ENCODE measurements around the gene KPRP. TPM values are rescaled to one million over a fixed set of nuclear protein-coding genes. Genes with fewer than 3 reads are reported as not detected.

Gene KPRP, protein sequence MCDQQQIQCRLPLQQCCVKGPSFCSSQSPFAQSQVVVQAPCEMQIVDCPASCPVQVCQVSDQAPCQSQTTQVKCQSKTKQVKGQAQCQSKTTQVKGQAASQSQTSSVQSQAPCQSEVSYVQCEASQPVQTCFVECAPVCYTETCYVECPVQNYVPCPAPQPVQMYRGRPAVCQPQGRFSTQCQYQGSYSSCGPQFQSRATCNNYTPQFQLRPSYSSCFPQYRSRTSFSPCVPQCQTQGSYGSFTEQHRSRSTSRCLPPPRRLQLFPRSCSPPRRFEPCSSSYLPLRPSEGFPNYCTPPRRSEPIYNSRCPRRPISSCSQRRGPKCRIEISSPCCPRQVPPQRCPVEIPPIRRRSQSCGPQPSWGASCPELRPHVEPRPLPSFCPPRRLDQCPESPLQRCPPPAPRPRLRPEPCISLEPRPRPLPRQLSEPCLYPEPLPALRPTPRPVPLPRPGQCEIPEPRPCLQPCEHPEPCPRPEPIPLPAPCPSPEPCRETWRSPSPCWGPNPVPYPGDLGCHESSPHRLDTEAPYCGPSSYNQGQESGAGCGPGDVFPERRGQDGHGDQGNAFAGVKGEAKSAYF
- total RNA-seq (not detected), polyA plus RNA-seq (ENCODE audit: insufficient read depth in 1 of 8, insufficient read length in 8 of 8, low replicate concordance in 1 of 8) (not detected)
- long read RNA-seq, donor 1, result 0 reads
- long read RNA-seq, donor 2, result 0 reads
- long read RNA-seq, donor 3, result 0 reads
- long read RNA-seq, donor 4, result 0 reads
- long read RNA-seq, donor 5, result 0 reads
- long read RNA-seq, donor 6, result 0 reads
- long read RNA-seq, donor 7, result 0 reads
- long read RNA-seq, donor 8, result 0 reads
- long read RNA-seq, donor 9, result 0 reads
- long read RNA-seq, donor 10, result 0 reads
- long read RNA-seq, donor 11, result 0 reads

DNA sequence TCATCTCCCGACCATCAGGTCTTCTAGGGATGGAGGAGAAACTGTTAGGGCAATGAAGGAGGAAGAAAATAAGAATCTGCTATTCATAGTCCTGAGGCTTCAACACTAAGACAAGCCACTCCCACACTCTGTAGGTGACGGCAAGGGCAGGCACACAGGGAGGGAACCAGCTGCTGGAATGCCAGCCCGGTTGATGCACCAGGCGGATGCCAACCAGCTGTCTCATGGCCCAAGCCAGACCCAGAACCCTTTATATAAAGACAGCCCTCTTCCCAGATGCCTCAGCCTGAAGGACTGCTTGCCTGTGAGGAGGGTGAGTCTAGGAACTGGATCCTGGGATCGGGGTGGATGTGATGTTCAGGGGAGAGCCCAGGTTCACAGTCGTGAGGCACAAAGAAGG is at the start of gene KPRP:
TSS of gene KPRP (plus strand) at position 279 of the 400 bp plus-strand sequence. CDS start 1,564 bp downstream, outside the sequence.
- no peak within 1 kb of the TSS for H3K4me3 ChIP-seq (ENCODE audit: low read length)
- WGBS (ENCODE audit: insufficient coverage), result 64% methylated on average over 3 of the region's 6 CpGs
- DNase-seq, result no peak

GRCh38 chr1:152718238-152718637 is 39.6 kb upstream of the KPRP start:
- H3K4me3 ChIP-seq (ENCODE audit: low read length), result no peak overlapping the region
- DNase-seq, result no peak

More for the DNA sequence above, at the start of gene KPRP:
- H3K27ac ChIP-seq (ENCODE audit: low read length), result no peak within 1 kb of the TSS
- H3K27me3 ChIP-seq (ENCODE audit: control insufficient read depth, insufficient read depth, low read length), result no peaks in the 10 kb centered on the region
- no peaks in the 10 kb centered on the region for H3K9me3 ChIP-seq (replicated peaks; ENCODE audit: control insufficient read depth, low read depth, low read length)
- H3K4me1 ChIP-seq (ENCODE audit: control insufficient read depth, insufficient read depth, low read length), result no peaks in the 10 kb centered on the region
- H3K36me3 ChIP-seq (ENCODE audit: control insufficient read depth, insufficient read depth, low read length), result no peaks in the 10 kb centered on the region

GRCh38 chr1:152725261-152725660 is 32.6 kb upstream of the KPRP start:
- no peaks in the 10 kb centered on the region for H3K4me1 ChIP-seq (ENCODE audit: control insufficient read depth, insufficient read depth, low read length)
- no peaks in the 10 kb centered on the region for H3K27me3 ChIP-seq (ENCODE audit: control insufficient read depth, insufficient read depth, low read length)
- no peak for DNase-seq
- no peaks in the 10 kb centered on the region for H3K36me3 ChIP-seq (ENCODE audit: control insufficient read depth, insufficient read depth, low read length)
- no peak overlapping the region for H3K4me3 ChIP-seq (ENCODE audit: low read length)
- H3K9me3 ChIP-seq (replicated peaks; ENCODE audit: control insufficient read depth, low read depth, low read length), result no peaks in the 10 kb centered on the region
- H3K27ac ChIP-seq (ENCODE audit: low read length), result no peak overlapping the region

More at GRCh38 chr1:152718238-152718637, 39.6 kb upstream of the KPRP start:
- no peak overlapping the region for H3K27ac ChIP-seq (ENCODE audit: low read length)
- no peaks in the 10 kb centered on the region for H3K36me3 ChIP-seq (ENCODE audit: control insufficient read depth, insufficient read depth, low read length)
- H3K4me1 ChIP-seq (ENCODE audit: control insufficient read depth, insufficient read depth, low read length), result no peaks in the 10 kb centered on the region
- H3K27me3 ChIP-seq (ENCODE audit: control insufficient read depth, insufficient read depth, low read length), result no peaks in the 10 kb centered on the region
- H3K9me3 ChIP-seq (replicated peaks; ENCODE audit: control insufficient read depth, low read depth, low read length), result peaks cover 2% of the 10 kb centered on the region

DNA sequence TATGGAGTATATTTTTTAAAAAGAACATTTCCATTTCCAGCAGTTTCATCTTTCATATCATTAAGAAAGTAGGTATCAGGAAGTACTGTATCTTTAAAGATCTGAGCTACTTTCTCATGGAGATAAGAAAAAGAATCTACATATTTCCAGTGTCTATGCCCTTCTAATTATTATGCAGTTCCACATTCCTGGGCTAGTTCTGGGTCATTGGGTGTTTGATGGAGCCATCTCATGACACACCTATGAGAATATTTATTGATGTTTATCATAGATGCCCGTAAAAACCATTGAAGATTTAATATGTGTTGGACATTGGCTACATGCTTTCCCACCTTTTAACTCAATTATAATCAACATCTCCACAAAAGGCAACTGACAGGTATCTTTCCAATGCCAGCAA is 28.8 kb upstream of the KPRP start:
- DNase-seq, result no peak
- no peaks in the 10 kb centered on the region for H3K4me1 ChIP-seq (ENCODE audit: control insufficient read depth, insufficient read depth, low read length)
- H3K4me3 ChIP-seq (ENCODE audit: low read length), result no peak overlapping the region
- H3K9me3 ChIP-seq (replicated peaks; ENCODE audit: control insufficient read depth, low read depth, low read length), result no peaks in the 10 kb centered on the region
- H3K36me3 ChIP-seq (ENCODE audit: control insufficient read depth, insufficient read depth, low read length), result no peaks in the 10 kb centered on the region
- WGBS (ENCODE audit: insufficient coverage), result no CpG with 5 or more reads among the region's 1 CpG
- H3K27me3 ChIP-seq (ENCODE audit: control insufficient read depth, insufficient read depth, low read length), result no peaks in the 10 kb centered on the region
- no peak overlapping the region for H3K27ac ChIP-seq (ENCODE audit: low read length)

DNA sequence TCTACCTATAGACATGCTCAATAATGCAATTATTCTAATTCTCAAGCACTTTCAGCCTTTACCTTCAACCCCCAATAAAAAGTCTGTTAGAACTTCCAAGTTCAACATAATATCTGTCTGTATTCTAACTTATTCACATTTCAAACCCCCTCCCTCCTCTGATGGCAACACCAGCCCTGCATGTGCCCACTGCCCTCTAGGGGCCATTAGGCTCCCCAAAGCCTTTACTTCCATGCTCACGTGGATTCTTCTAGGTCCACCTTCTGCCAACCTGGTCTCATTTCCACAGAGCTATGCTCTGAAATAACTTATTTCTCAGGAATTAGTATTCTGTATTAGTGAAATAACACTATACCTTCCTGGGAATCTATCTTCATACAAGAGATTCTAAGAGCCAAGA is 22.2 kb upstream of the KPRP start:
- DNase-seq, result no peak
- Histone ChIP-seq H3K36me3 (ENCODE audit: control insufficient read depth, insufficient read depth, low read length) (no peaks in the 10 kb centered on the region), H3K4me1 (ENCODE audit: control insufficient read depth, insufficient read depth, low read length) (no peaks in the 10 kb centered on the region), H3K4me3 (ENCODE audit: low read length) (no peak overlapping the region), H3K27ac (ENCODE audit: low read length) (no peak overlapping the region), H3K27me3 (ENCODE audit: control insufficient read depth, insufficient read depth, low read length) (no peaks in the 10 kb centered on the region), H3K9me3 (replicated peaks; ENCODE audit: control insufficient read depth, low read depth, low read length) (no peaks in the 10 kb centered on the region)
- WGBS (ENCODE audit: insufficient coverage), result no CpG with 5 or more reads among the region's 1 CpG

DNA sequence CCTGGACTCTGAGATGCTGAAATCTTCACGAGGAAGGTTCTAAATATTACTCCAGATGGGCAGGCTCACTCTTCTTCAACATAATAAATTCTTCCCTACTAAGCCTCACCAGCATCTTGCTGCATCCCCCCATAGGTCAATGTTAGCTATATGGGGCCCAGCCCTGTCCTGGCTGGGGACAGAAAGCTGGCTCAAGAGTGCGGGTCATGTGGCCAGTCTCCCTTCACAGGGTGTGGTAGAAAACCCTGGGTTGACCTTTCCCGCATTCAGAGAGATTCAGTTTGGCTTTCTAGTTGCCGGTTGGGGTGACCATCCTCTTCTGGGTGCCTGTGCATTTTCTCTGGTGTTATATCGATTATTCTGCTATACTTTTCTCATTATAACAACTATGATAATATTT is 19.8 kb upstream of the KPRP start:
- no peaks in the 10 kb centered on the region for H3K36me3 ChIP-seq (ENCODE audit: control insufficient read depth, insufficient read depth, low read length)
- 57% methylated on average over 2 of the region's 5 CpGs for WGBS (ENCODE audit: insufficient coverage)
- no peaks in the 10 kb centered on the region for H3K4me1 ChIP-seq (ENCODE audit: control insufficient read depth, insufficient read depth, low read length)
- no peak for DNase-seq
- H3K27me3 ChIP-seq (ENCODE audit: control insufficient read depth, insufficient read depth, low read length), result no peaks in the 10 kb centered on the region
- no peak overlapping the region for H3K4me3 ChIP-seq (ENCODE audit: low read length)
- H3K9me3 ChIP-seq (replicated peaks; ENCODE audit: control insufficient read depth, low read depth, low read length), result no peaks in the 10 kb centered on the region
- H3K27ac ChIP-seq (ENCODE audit: low read length), result no peak overlapping the region

GRCh38 chr1:152739841-152740240 is 18.0 kb upstream of the KPRP start:
- no peak for DNase-seq
- WGBS (ENCODE audit: insufficient coverage), result 63% methylated on average over 1 of the region's 3 CpGs
- H3K9me3 ChIP-seq (replicated peaks; ENCODE audit: control insufficient read depth, low read depth, low read length), result no peaks in the 10 kb centered on the region
- H3K4me3 ChIP-seq (ENCODE audit: low read length), result no peak overlapping the region
- no peaks in the 10 kb centered on the region for H3K4me1 ChIP-seq (ENCODE audit: control insufficient read depth, insufficient read depth, low read length)
- H3K27me3 ChIP-seq (ENCODE audit: control insufficient read depth, insufficient read depth, low read length), result no peaks in the 10 kb centered on the region
- no peak overlapping the region for H3K27ac ChIP-seq (ENCODE audit: low read length)
- no peaks in the 10 kb centered on the region for H3K36me3 ChIP-seq (ENCODE audit: control insufficient read depth, insufficient read depth, low read length)

DNA sequence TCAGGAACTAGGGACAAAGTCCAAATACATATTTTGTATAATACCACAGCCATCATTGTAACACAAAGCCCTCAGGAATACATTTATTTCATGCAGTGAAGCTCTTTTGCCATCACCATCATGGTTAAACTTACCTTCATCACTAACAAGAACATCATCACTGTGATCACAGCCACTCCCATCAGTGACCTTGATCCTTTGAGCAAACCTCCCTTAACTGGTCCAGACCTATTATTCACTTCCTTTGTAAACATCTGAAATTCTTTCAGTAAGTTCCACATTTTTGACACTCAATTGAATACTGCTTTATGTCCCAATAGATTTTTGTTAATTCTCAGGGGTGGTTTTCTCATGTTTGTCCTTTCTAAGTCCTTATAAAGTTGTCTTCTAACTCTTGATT is 16.2 kb upstream of the KPRP start:
- Histone ChIP-seq H3K27me3 (ENCODE audit: control insufficient read depth, insufficient read depth, low read length) (no peaks in the 10 kb centered on the region), H3K36me3 (ENCODE audit: control insufficient read depth, insufficient read depth, low read length) (no peaks in the 10 kb centered on the region), H3K27ac (ENCODE audit: low read length) (no peak overlapping the region), H3K9me3 (replicated peaks; ENCODE audit: control insufficient read depth, low read depth, low read length) (no peaks in the 10 kb centered on the region), H3K4me1 (ENCODE audit: control insufficient read depth, insufficient read depth, low read length) (no peaks in the 10 kb centered on the region), H3K4me3 (ENCODE audit: low read length) (no peak overlapping the region)
- no peak for DNase-seq

GRCh38 chr1:152743371-152744145 is 14.3 kb upstream of the KPRP start:
- H3K9me3 ChIP-seq (replicated peaks; ENCODE audit: control insufficient read depth, low read depth, low read length), result no peaks in the 10 kb centered on the region
- no peak for DNase-seq
- H3K4me1 ChIP-seq (ENCODE audit: control insufficient read depth, insufficient read depth, low read length), result no peaks in the 10 kb centered on the region
- no peak overlapping the region for H3K27ac ChIP-seq (ENCODE audit: low read length)
- H3K36me3 ChIP-seq (ENCODE audit: control insufficient read depth, insufficient read depth, low read length), result no peaks in the 10 kb centered on the region
- no peak overlapping the region for H3K4me3 ChIP-seq (ENCODE audit: low read length)
- WGBS (ENCODE audit: insufficient coverage), result 67% methylated on average over 1 of the region's 2 CpGs
- H3K27me3 ChIP-seq (ENCODE audit: control insufficient read depth, insufficient read depth, low read length), result no peaks in the 10 kb centered on the region

- 58% methylated on average over 2 of the region's 4 CpGs for WGBS (ENCODE audit: insufficient coverage)
- no peaks in the 10 kb centered on the region for H3K36me3 ChIP-seq (ENCODE audit: control insufficient read depth, insufficient read depth, low read length)
- DNase-seq, result no peak
Measured at GRCh38 chr1:152745289-152745704, 12.5 kb upstream of the KPRP start.

More at GRCh38 chr1:152745289-152745704, 12.5 kb upstream of the KPRP start:
- no peak overlapping the region for H3K27ac ChIP-seq (ENCODE audit: low read length)
- H3K27me3 ChIP-seq (ENCODE audit: control insufficient read depth, insufficient read depth, low read length), result no peaks in the 10 kb centered on the region
- no peaks in the 10 kb centered on the region for H3K4me1 ChIP-seq (ENCODE audit: control insufficient read depth, insufficient read depth, low read length)
- H3K9me3 ChIP-seq (replicated peaks; ENCODE audit: control insufficient read depth, low read depth, low read length), result no peaks in the 10 kb centered on the region
- no peak overlapping the region for H3K4me3 ChIP-seq (ENCODE audit: low read length)

Data from muscle of leg (tissue), 16 donors.